K562 treated with DMSO at 1 percent for 12 hours (cell line): ENCODE data around the gene SPRED2. TPM values are rescaled to one million over a fixed set of nuclear protein-coding genes. Genes with fewer than 3 reads are reported as not detected.

Experiments used
- total RNA-seq: library from RNA; unstranded; fragments of 300-600 nt; gene quantifications from 2 replicates; pipeline ENCODE4 v1.2.3, GENCODE V29; 2022; ENCODE audit not compliant: insufficient read depth

The SPRED2 gene
- total RNA-seq, result 7.7 and 30.1 TPM in 2 replicates

GRCh38 chr2:65432227-65433190, at the start of gene SPRED2:
Gene SPRED2, minus strand, starts transcription at chr2:65432599. Its CDS starts 612 bp downstream, at chr2:65431987.

Other genes starting within 250 kb of the SPRED2 start
- gene ACTR2, start 204.8 kb downstream of the SPRED2 start, total RNA-seq, result 72.3 and 222 TPM in 2 replicates